Astrocyte (in vitro differentiated cells and primary cell): ENCODE results near the gene KIRREL3. TPM values are rescaled to one million over a fixed set of nuclear protein-coding genes. Genes with fewer than 3 reads are reported as not detected.

Experiments
- DNase-seq: peaks from one replicate; pipeline ENCODE4 v3.0.0-alpha.2; 2010; ENCODE audit warnings: low read depth
- FAIRE-seq: peaks from 2 replicates; lab custom pipeline; 2011; peaks lifted over from hg19 to GRCh38; lab: Jason Lieb, UNC
- H2AFZ ChIP-seq: 2 replicates; pipeline ENCODE4 v1.6.0; 2012; ENCODE audit warnings: low read depth, low read length, inconsistent platforms
- H3K27ac ChIP-seq: 2 replicates; pipeline ENCODE4 v1.5.1; 2011; ENCODE audit warnings: low read depth, low read length, inconsistent platforms
- H3K27me3 ChIP-seq: 2 replicates; pipeline ENCODE4 v1.6.0; 2011; ENCODE audit warnings: low read length, inconsistent platforms; ENCODE audit not compliant: insufficient read depth
- H3K36me3 ChIP-seq: 2 replicates; pipeline ENCODE4 v1.5.1; 2011; ENCODE audit warnings: low read length, inconsistent platforms; ENCODE audit not compliant: insufficient read depth
- H3K4me1 ChIP-seq: 2 replicates; pipeline ENCODE4 v1.5.1; 2011; ENCODE audit warnings: low read length, inconsistent platforms; ENCODE audit not compliant: insufficient read depth
- H3K4me2 ChIP-seq: 2 replicates; pipeline ENCODE4 v1.6.0; 2012; ENCODE audit warnings: low read length, inconsistent platforms
- H3K4me3 ChIP-seq: 2 replicates; pipeline ENCODE4 v1.5.1; 2011; ENCODE audit warnings: low read depth, mild to moderate bottlenecking, low read length, inconsistent platforms; ENCODE audit not compliant: insufficient read depth
- H3K79me2 ChIP-seq: 2 replicates; pipeline ENCODE4 v1.6.0; 2012; ENCODE audit warnings: mild to moderate bottlenecking, low read length, inconsistent platforms; ENCODE audit not compliant: insufficient read depth
- H3K9ac ChIP-seq: 2 replicates; pipeline ENCODE4 v1.6.0; 2012; ENCODE audit warnings: mild to moderate bottlenecking, low read length, inconsistent platforms
- H3K9me3 ChIP-seq: 2 replicates; pipeline ENCODE4 v1.5.1; 2012; ENCODE audit warnings: low read depth, mild to moderate bottlenecking, low read length, inconsistent platforms; ENCODE audit not compliant: insufficient read depth
- H4K20me1 ChIP-seq: 2 replicates; pipeline ENCODE4 v1.6.0; 2012; ENCODE audit warnings: low read length, inconsistent platforms; ENCODE audit not compliant: insufficient read depth
- H3K27ac Mint-ChIP-seq: one replicate; pipeline ENCODE4 v1.8.0; 2021; ENCODE audit warnings: mild to moderate bottlenecking, mixed read lengths; ENCODE audit not compliant: unreplicated experiment
- H3K27me3 Mint-ChIP-seq: one replicate; pipeline ENCODE4 v1.8.0; 2021; ENCODE audit warnings: low read depth, mixed read lengths; ENCODE audit not compliant: unreplicated experiment
- H3K36me3 Mint-ChIP-seq: one replicate; pipeline ENCODE4 v1.8.0; 2021; ENCODE audit warnings: low read depth, mixed read lengths; ENCODE audit not compliant: unreplicated experiment
- H3K4me1 Mint-ChIP-seq: one replicate; pipeline ENCODE4 v1.8.0; 2021; ENCODE audit warnings: low read depth, mixed read lengths; ENCODE audit not compliant: unreplicated experiment
- H3K4me3 Mint-ChIP-seq: one replicate; pipeline ENCODE4 v1.8.0; 2021; ENCODE audit warnings: mild to moderate bottlenecking, moderate library complexity, mixed read lengths; ENCODE audit not compliant: unreplicated experiment
- H3K9me3 Mint-ChIP-seq: one replicate; pipeline ENCODE4 v1.8.0; 2021; ENCODE audit warnings: mild to moderate bottlenecking, mixed read lengths; ENCODE audit not compliant: unreplicated experiment
- CTCF ChIP-seq: IDR thresholded peaks from 2 replicates; pipeline ENCODE4 v1.5.1; 2011; ENCODE audit warnings: low read depth, mild to moderate bottlenecking, inconsistent platforms, low read length, moderate library complexity; ENCODE audit not compliant: insufficient read depth
- EZH2 ChIP-seq: IDR thresholded peaks from 2 replicates; pipeline ENCODE4 v1.6.1; 2012; ENCODE audit warnings: mild to moderate bottlenecking, low read length, inconsistent platforms; ENCODE audit not compliant: insufficient read depth
- total RNA-seq: library from RNA; stranded (reverse); gene quantifications from 2 replicates; pipeline ENCODE4 v1.2.1, GENCODE V29; 2021

KIRREL3 gene
- total RNA-seq, 1 donor from 2014 or later = 0.91 TPM

GRCh38 chr11:126587541-126587940 lies 413.0 kb downstream of the KIRREL3 start:
- no peak overlapping the region for H3K4me2 ChIP-seq
- no peak overlapping the region for H3K4me3 ChIP-seq
- no peak overlapping the region for H3K27ac ChIP-seq
- no peaks in the 10 kb centered on the region for H3K36me3 ChIP-seq
- FAIRE-seq (no peak), DNase-seq (no peak)
- no peaks in the 10 kb centered on the region for H3K9me3 Mint-ChIP-seq
- no peaks in the 10 kb centered on the region for H3K79me2 ChIP-seq
- H3K36me3 Mint-ChIP-seq = no peaks in the 10 kb centered on the region
- peaks cover 14% of the 10 kb centered on the region for H3K27me3 Mint-ChIP-seq
- no peak overlapping the region for H3K9ac ChIP-seq
- H3K9me3 ChIP-seq = no peaks in the 10 kb centered on the region
- no peaks in the 10 kb centered on the region for H3K27me3 ChIP-seq
- H2AFZ ChIP-seq = no peak overlapping the region
- no peak for TF ChIP-seq EZH2
- no peak for TF ChIP-seq CTCF
- no peaks in the 10 kb centered on the region for H4K20me1 ChIP-seq
- H3K27ac Mint-ChIP-seq = no peak overlapping the region
- peaks cover 18% of the 10 kb centered on the region for H3K4me1 ChIP-seq
- no peak overlapping the region for H3K4me3 Mint-ChIP-seq
- H3K4me1 Mint-ChIP-seq = peaks cover 3% of the 10 kb centered on the region

- H3K36me3 Mint-ChIP-seq = no peaks in the 10 kb centered on the region
- Histone ChIP-seq H3K79me2 (no peaks in the 10 kb centered on the region), H4K20me1 (no peaks in the 10 kb centered on the region), H2AFZ (peak overlapping the region; percentile 92), H3K9me3 (no peaks in the 10 kb centered on the region), H3K27ac (peak overlapping the region; percentile 82), H3K4me2 (peak overlapping the region; percentile 87), H3K27me3 (no peaks in the 10 kb centered on the region), H3K36me3 (no peaks in the 10 kb centered on the region), H3K4me1 (peaks cover 16% of the 10 kb centered on the region), H3K4me3 (peak overlapping the region; percentile 38), H3K9ac (peak overlapping the region; percentile 76)
- FAIRE-seq = peak; percentile 98
- peaks cover 14% of the 10 kb centered on the region for H3K27me3 Mint-ChIP-seq
- H3K4me3 Mint-ChIP-seq = no peak overlapping the region
- no peaks in the 10 kb centered on the region for H3K9me3 Mint-ChIP-seq
- TF ChIP-seq EZH2 = no peak
- TF ChIP-seq CTCF = no peak
- no peak overlapping the region for H3K27ac Mint-ChIP-seq
- peaks cover 3% of the 10 kb centered on the region for H3K4me1 Mint-ChIP-seq
- DNase-seq = peak; percentile 91
These were observed 414.6 kb downstream of the KIRREL3 start for GRCh38 chr11:126585774-126586491.

DNA sequence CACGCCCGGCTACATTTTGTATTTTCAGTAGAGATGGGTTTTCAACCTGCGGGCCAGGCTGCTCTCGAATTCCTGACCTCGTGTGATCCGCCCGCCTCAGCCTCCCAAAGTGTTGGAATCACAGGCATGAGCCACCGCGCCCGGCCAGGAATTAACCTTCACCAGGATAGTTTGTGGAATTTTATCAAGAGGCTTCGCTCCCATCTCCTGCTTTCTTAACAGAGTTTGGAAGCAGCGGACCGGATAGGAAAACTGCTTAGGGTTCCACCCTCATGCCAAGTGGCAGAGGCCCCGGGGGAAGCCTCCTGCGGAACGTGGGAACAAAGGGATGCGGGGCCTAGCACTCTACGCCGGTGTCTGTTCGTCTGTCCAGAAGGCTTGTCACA lies 415.2 kb downstream of the KIRREL3 start:
- H3K9ac ChIP-seq = peak overlapping the region; percentile 76
- peak overlapping the region; percentile 82 for H3K27ac ChIP-seq
- no peaks in the 10 kb centered on the region for H3K36me3 ChIP-seq
- Mint-ChIP-seq H3K9me3 (no peaks in the 10 kb centered on the region), H3K36me3 (no peaks in the 10 kb centered on the region), H3K27me3 (peaks cover 16% of the 10 kb centered on the region), H3K4me3 (no peak overlapping the region), H3K27ac (no peak overlapping the region), H3K4me1 (peaks cover 3% of the 10 kb centered on the region)
- no peaks in the 10 kb centered on the region for H3K27me3 ChIP-seq
- no peaks in the 10 kb centered on the region for H3K9me3 ChIP-seq
- no peaks in the 10 kb centered on the region for H3K79me2 ChIP-seq
- peaks cover 16% of the 10 kb centered on the region for H3K4me1 ChIP-seq
- no peak for DNase-seq
- peak overlapping the region; percentile 87 for H3K4me2 ChIP-seq
- peak overlapping the region; percentile 92 for H2AFZ ChIP-seq
- no peaks in the 10 kb centered on the region for H4K20me1 ChIP-seq
- TF ChIP-seq CTCF (no peak), EZH2 (no peak)
- peak overlapping the region; percentile 38 for H3K4me3 ChIP-seq
- FAIRE-seq = no peak
